ENCODE data around the gene EGLN2. TPM values are rescaled to one million over a fixed set of nuclear protein-coding genes. Genes with fewer than 3 reads are reported as not detected.
"Not testable (repeated sequence)": the region's sequence is repeated elsewhere in the genome, so short reads cannot be mapped to it uniquely, and the experiment has no call there.

The EGLN2 gene
- total RNA-seq, 2 donors from 2014 or later, result 113 to 127 TPM

DNA sequence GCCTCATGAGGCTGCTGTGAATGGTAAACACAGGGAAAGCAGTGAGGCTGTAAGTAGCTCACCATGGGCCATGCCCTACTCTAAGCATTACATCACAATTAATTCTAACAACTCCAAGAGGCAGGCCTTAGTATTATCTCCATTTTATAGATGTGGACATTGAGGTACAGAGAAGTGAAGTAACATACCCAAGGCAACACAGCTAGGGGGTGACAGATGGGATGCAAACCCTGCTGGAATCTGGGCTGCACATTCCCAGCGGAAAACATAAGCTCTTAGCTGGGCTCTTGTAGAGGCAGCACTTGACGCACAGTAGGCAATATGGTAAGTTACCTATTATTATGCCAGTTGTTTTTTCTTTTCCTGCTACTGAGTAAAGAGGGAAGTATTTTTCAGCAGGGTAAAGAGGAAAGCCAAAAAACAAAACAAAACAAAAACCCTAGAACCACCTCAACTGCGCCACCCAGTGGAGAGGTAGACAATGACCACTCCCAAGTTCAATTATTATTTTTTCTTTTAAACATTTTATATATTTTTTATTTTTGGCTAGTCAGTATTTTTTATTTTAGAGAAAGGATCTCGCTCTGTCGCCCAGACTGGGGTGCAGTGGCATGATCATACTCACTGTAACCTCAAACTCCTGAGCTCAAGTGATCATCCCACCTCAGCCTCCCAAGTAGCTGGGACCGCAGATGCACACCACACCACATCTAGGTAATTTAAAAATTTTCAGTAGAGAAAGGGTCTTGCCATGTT, 20.7 kb downstream of the EGLN2 start:
- not testable (repeated sequence) for H3K4me3 ChIP-seq; H3K27me3 ChIP-seq (replicated peaks; ENCODE audit: insufficient read depth); H3K36me3 ChIP-seq; H3K27ac ChIP-seq; H3K9me3 ChIP-seq; DNase-seq (ENCODE audit: low spot score)
- peaks cover 20 to 32% of the 10 kb centered on the region in 2 donors for H3K4me1 ChIP-seq (ENCODE audit: control insufficient read depth in 1 of 2, low read depth in 2 of 2)
- TF ChIP-seq, protein P1, sequence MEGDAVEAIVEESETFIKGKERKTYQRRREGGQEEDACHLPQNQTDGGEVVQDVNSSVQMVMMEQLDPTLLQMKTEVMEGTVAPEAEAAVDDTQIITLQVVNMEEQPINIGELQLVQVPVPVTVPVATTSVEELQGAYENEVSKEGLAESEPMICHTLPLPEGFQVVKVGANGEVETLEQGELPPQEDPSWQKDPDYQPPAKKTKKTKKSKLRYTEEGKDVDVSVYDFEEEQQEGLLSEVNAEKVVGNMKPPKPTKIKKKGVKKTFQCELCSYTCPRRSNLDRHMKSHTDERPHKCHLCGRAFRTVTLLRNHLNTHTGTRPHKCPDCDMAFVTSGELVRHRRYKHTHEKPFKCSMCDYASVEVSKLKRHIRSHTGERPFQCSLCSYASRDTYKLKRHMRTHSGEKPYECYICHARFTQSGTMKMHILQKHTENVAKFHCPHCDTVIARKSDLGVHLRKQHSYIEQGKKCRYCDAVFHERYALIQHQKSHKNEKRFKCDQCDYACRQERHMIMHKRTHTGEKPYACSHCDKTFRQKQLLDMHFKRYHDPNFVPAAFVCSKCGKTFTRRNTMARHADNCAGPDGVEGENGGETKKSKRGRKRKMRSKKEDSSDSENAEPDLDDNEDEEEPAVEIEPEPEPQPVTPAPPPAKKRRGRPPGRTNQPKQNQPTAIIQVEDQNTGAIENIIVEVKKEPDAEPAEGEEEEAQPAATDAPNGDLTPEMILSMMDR (IDR thresholded peaks at IDR 0.05), result peak; percentile 91
- peak; percentile 38 for ATAC-seq (ENCODE audit: insufficient number of reproducible peaks, low FRiP score, low read depth)

DNA sequence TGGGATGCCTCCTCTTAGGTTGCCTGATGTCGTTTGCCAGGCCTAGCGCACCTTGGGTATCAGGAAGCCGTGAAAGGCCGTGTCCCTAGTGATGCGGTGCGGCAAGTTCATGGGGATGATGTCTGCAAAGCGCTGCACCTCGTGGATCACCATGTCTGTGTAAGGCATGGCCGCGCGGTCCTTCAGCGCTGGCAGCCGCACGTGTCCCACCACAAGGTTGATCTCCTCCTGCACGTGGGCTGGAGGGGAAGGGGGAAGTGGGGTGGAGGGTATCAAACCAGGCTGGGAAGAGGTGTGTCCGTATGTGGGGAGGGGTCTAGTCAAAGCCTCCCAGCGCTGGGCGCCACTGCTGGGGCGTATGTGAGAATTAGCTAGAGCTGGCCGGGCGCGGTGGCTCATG, 23.2 kb downstream of the EGLN2 start:
- no peak overlapping the region for H3K4me3 ChIP-seq
- TF ChIP-seq, protein P1 (IDR thresholded peaks at IDR 0.05), result no peak
- H3K27me3 ChIP-seq (replicated peaks; ENCODE audit: insufficient read depth), result no peaks in the 10 kb centered on the region
- H3K4me1 ChIP-seq (ENCODE audit: control insufficient read depth in 1 of 2, low read depth in 2 of 2), result peaks cover 20 to 32% of the 10 kb centered on the region in 2 donors
- no peak for DNase-seq (ENCODE audit: low spot score)
- H3K27ac ChIP-seq, result no peak overlapping the region
- H3K36me3 ChIP-seq, result peaks cover 2% of the 10 kb centered on the region
- no peak for ATAC-seq (ENCODE audit: insufficient number of reproducible peaks, low FRiP score, low read depth)
- no peaks in the 10 kb centered on the region for H3K9me3 ChIP-seq

DNA sequence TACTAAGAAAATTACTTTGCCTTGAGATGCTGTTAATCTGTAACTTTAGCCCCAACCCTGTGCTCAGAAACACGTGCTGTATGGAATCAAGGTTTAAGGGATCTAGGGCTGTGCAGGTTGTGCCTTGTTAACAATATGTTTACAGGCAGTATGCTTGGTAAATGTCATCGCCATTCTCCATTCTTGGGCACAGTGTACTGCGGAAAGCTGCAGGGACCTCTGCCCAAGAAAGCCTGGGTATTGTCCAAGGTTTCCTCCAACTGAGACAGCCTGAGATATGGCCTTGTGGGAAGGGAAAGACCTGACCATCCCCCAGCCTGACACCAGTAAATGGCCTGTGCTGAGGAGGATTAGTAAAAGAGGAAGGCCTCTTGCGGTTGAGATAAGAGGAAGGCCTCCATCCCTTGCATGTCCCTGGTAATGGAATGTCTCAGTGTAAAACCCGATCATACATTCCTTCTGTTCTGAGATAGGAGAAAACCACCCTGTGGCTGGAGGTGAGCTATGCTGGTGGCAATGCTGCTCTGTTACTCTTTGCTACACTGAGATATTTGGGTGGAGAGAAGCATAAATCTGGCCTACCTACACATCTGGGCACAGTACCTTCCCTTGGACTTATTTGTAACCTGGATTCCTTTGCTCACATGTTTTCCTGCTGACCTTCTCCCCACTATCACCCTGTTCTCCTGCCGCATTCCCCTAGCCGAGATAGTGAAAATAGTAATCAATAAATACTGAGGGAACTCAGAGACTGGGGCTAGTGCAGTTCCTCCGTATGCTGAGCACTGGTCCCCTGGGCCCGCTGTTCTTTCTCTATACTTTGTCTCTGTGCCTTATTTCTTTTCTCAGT, 23.9 kb downstream of the EGLN2 start:
- not testable (repeated sequence) for H3K36me3 ChIP-seq; H3K4me3 ChIP-seq; H3K27me3 ChIP-seq (replicated peaks; ENCODE audit: insufficient read depth); DNase-seq (ENCODE audit: low spot score); H3K27ac ChIP-seq; H3K9me3 ChIP-seq; ATAC-seq (ENCODE audit: insufficient number of reproducible peaks, low FRiP score, low read depth)
- H3K4me1 ChIP-seq (ENCODE audit: control insufficient read depth in 1 of 2, low read depth in 2 of 2), result peaks cover 20 to 32% of the 10 kb centered on the region in 2 donors

DNA sequence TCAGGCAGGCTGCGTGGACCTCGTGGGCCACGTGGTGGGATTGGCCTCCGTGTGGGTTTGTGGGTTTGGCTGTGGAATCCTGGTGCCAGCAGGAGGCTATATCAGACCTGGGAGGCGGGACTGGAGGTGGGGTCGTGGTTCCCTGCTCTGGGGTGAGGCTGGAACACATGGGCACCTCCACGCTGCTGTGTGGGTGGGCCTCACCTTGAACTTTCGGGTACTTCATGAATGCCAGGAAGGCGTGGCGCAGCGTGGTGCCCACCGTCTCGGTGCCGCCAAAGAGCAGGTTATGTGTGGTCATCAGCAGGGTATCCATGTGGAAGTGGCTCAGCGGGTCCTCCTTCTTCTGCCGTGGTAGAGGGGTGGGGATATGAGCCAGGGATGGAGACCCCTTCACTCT, 25.9 kb downstream of the EGLN2 start:
- H3K36me3 ChIP-seq; H3K9me3 ChIP-seq; H3K27ac ChIP-seq; H3K4me3 ChIP-seq; DNase-seq (ENCODE audit: low spot score); H3K27me3 ChIP-seq (replicated peaks; ENCODE audit: insufficient read depth); ATAC-seq (ENCODE audit: insufficient number of reproducible peaks, low FRiP score, low read depth): not testable (repeated sequence)
- H3K4me1 ChIP-seq (ENCODE audit: control insufficient read depth in 1 of 2, low read depth in 2 of 2), result peaks cover 9 to 17% of the 10 kb centered on the region in 2 donors

DNA sequence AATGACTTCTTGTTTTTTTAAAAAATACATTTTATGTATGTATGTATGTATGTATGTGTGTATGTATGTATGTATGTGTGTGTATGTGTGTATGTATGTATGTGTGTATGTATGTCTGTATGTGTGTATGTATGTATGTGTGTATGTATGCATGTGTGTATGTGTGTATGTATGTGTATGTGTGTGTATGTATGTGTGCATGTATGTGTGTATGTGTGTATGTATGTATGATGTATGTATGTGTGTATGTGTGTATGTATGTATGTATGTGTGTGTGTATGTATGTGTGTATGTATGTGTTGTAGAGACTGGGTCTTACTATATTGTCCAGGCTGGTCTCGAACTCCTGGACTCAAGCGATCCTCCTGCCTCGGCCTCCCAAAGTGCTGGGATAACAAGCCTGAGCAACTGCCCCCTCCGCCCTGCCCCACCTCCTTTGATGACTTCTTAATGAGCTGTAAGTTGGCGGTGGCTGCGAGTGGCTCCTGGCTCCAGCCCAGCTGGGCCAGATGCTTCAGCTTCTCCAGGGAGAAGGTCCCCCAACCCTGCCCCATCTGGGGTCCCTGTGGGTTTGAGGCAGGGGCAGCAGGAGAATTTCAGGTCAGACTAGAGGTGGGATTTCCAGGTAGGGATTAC, 26.6 kb downstream of the EGLN2 start:
- H3K4me3 ChIP-seq; ATAC-seq (ENCODE audit: insufficient number of reproducible peaks, low FRiP score, low read depth); H3K36me3 ChIP-seq; H3K9me3 ChIP-seq; DNase-seq (ENCODE audit: low spot score); H3K27ac ChIP-seq; H3K27me3 ChIP-seq (replicated peaks; ENCODE audit: insufficient read depth): not testable (repeated sequence)
- peaks cover 9 to 17% of the 10 kb centered on the region in 2 donors for H3K4me1 ChIP-seq (ENCODE audit: control insufficient read depth in 1 of 2, low read depth in 2 of 2)

DNA sequence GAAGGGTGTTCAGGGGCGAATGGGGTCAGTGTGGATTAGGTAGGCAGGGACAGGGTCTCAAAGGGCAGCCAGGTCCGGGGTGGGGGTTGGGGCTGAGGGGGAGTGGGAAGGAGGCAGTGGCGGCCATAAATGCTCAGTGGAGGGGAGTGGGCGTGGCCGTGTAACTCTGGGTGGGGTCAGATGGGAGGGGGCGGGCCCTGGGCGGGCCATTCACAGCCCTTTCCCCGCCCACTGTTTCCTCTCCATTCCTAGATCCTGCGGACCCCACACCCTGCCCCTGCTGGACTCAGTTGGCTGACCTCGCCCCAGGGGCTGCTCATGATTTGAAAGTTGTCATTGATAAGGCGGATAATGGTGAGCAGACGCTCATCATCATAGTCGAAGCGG, 27.3 kb downstream of the EGLN2 start:
- not testable (repeated sequence) for ATAC-seq (ENCODE audit: insufficient number of reproducible peaks, low FRiP score, low read depth); H3K27ac ChIP-seq; H3K4me3 ChIP-seq; H3K9me3 ChIP-seq; H3K27me3 ChIP-seq (replicated peaks; ENCODE audit: insufficient read depth); DNase-seq (ENCODE audit: low spot score); H3K36me3 ChIP-seq
- H3K4me1 ChIP-seq (ENCODE audit: control insufficient read depth in 1 of 2, low read depth in 2 of 2), result peaks cover 9 to 17% of the 10 kb centered on the region in 2 donors

DNA sequence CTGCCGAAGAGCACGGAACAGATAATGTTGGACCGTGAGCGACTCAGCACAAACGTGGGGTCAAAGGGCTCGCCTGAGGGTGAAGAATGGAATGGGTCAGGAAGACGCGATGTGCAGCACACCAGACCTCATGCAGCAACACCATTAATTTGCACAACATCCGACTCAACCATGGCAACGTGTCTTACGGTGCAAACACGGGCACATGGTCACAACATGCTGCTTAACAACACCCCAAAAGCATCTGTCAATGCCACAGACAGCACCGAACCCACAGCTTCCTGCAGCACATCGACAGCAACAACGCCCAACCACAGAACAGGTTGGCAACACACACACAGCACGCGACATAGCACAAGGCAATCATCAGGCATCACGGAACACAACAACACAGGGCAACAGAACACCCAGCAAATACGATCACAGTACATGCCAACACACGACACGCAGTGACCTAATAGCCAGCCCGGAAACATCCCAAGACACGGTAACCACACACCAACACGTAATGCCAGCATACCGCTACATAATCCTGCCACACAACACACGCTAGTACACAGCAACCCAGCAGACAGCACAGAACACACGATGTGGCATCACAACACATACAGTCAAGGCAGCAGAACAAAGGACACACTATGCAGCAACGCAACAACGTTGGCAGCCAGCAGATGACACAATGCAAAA, 27.9 kb downstream of the EGLN2 start:
- not testable (repeated sequence) for H3K36me3 ChIP-seq; DNase-seq (ENCODE audit: low spot score); H3K27me3 ChIP-seq (replicated peaks; ENCODE audit: insufficient read depth); H3K27ac ChIP-seq; ATAC-seq (ENCODE audit: insufficient number of reproducible peaks, low FRiP score, low read depth); H3K9me3 ChIP-seq; H3K4me3 ChIP-seq
- H3K4me1 ChIP-seq (ENCODE audit: control insufficient read depth in 1 of 2, low read depth in 2 of 2), result peaks cover 9 to 17% of the 10 kb centered on the region in 2 donors
